Body of pancreas (tissue), 4 donors: Measurements from ENCODE around the gene NDUFB8. TPM values are rescaled to one million over a fixed set of nuclear protein-coding genes. Genes with fewer than 3 reads are reported as not detected.

Source experiments
- ATAC-seq: fragments of 150-250 bp; one replicate; pipeline ENCODE4 v1.9.1; 2016
- DNase-seq, 4 donors: peaks; one replicate each; pipeline ENCODE4 v3.0.0-alpha.2; 2019
- H3K27ac ChIP-seq, 4 donors: fragments of 200-600 bp; sonication (generic); 1 replicate in 3 of 4; 2 replicates in 1 of 4; pipeline versions ENCODE4 v1.5.1 to v1.6.1; 2016 to 2019; ENCODE audit warnings: mild to moderate bottlenecking in 1 of 4, mixed read lengths in 1 of 4, moderate library complexity in 1 of 4
- H3K27me3 ChIP-seq, 2 donors: fragments of 200-600 bp; sonication (generic); one replicate each; pipeline ENCODE4 v1.6.0; 2016; ENCODE audit warnings: mild to moderate bottlenecking in 1 of 2
- H3K36me3 ChIP-seq, 2 donors: fragments of 200-600 bp; sonication (generic); replicated peaks in 1 of 2; 2 replicates each; pipeline ENCODE4 v1.5.1; 2016; ENCODE audit warnings: low read depth in 2 of 2; ENCODE audit not compliant: insufficient read depth in 1 of 2
- H3K4me1 ChIP-seq: fragments of 200-600 bp; sonication (generic); one replicate; pipeline ENCODE4 v1.6.0; 2016
- H3K4me3 ChIP-seq, 2 donors: fragments of 200-600 bp; sonication (generic); 1 replicate in 1 of 2; 2 replicates in 1 of 2; pipeline ENCODE4 v1.5.1; 2016 to 2019
- H3K9me3 ChIP-seq, 3 donors: fragments of 200-600 bp; sonication (generic); 1 replicate in 2 of 3; 2 replicates in 1 of 3; pipeline ENCODE4 v1.5.1; 2016
- CTCF ChIP-seq, 7 experiments: fragments of 450-650 bp in 4 of 7; fragments of 200-600 bp in 3 of 7; sonication (generic) in 3 of 7; IDR thresholded peaks; one replicate each; pipeline ENCODE4 v1.5.1; 2016 to 2019; ENCODE audit warnings: antibody characterized with exemption in 7 of 7
- POLR2A ChIP-seq, 3 donors: fragments of 450-650 bp; IDR thresholded peaks; one replicate each; pipeline ENCODE4 v1.6.1; 2016; ENCODE audit warnings: antibody characterized with exemption in 3 of 3, mild to moderate bottlenecking in 2 of 3
- WGBS, 2 donors: methylation state at CpG; one replicate each; pipeline ENCODE4 v1.1.5; 2017; 5-methylcytosine and 5-hydroxymethylcytosine counted together
- intact Hi-C: fragments of 100-400 bp; cut with DNase I; formaldehyde crosslinking; loops from one replicate; pipeline ENCODE4 v1.15.1; 2023
- total RNA-seq, 2 donors: library from RNA; depleted of rRNA; stranded (reverse); fragments of >200 nt; gene quantifications; one replicate each; pipeline ENCODE4 v1.1.0, GENCODE V29; 2016

The NDUFB8 gene
- total RNA-seq, 2 donors from 2014 or later: 77.8 to 84.1 TPM

- H3K4me3 ChIP-seq: no peak overlapping the region
- DNase-seq (no peak), ATAC-seq (no peak)
- no peaks in the 10 kb centered on the region for H3K4me1 ChIP-seq
- TF ChIP-seq CTCF (IDR thresholded peaks at IDR 0.05) (no peak), POLR2A (IDR thresholded peaks at IDR 0.05) (no peak)
- no peaks in the 10 kb centered on the region for H3K27me3 ChIP-seq
- H3K27ac ChIP-seq: no peak overlapping the region
- no peaks in the 10 kb centered on the region for H3K36me3 ChIP-seq
- no peaks in the 10 kb centered on the region for H3K9me3 ChIP-seq
- intact Hi-C loops: no loop called here
Measured at GRCh38 chr10:100501423-100501822, 28.2 kb downstream of the NDUFB8 start.

GRCh38 chr10:100498059-100498458 lies 31.6 kb downstream of the NDUFB8 start:
- no peak overlapping the region for H3K27ac ChIP-seq
- H3K9me3 ChIP-seq: no peaks in the 10 kb centered on the region
- 94 to 97% methylated on average over 4 of the region's 4 CpGs for WGBS, 2 donors
- no peaks in the 10 kb centered on the region for H3K4me1 ChIP-seq
- DNase-seq: no peak
- no peak for ATAC-seq
- H3K27me3 ChIP-seq: no peaks in the 10 kb centered on the region
- no peak overlapping the region for H3K4me3 ChIP-seq
- TF ChIP-seq CTCF (IDR thresholded peaks at IDR 0.05) (no peak), POLR2A (IDR thresholded peaks at IDR 0.05) (no peak)
- intact Hi-C loops: no loop called here
- peaks cover 0 to 1% of the 10 kb centered on the region in 2 donors for H3K36me3 ChIP-seq

GRCh38 chr10:100496567-100496966 lies 33.1 kb downstream of the NDUFB8 start:
- DNase-seq: no peak
- no peaks in the 10 kb centered on the region for H3K27me3 ChIP-seq
- no peaks in the 10 kb centered on the region for H3K4me1 ChIP-seq
- H3K27ac ChIP-seq: no peak overlapping the region
- 84 to 85% methylated on average over 2 of the region's 2 CpGs for WGBS, 2 donors
- no peak overlapping the region for H3K4me3 ChIP-seq
- no peaks in the 10 kb centered on the region for H3K9me3 ChIP-seq
- TF ChIP-seq CTCF (IDR thresholded peaks at IDR 0.05): no peak
- no peak for TF ChIP-seq POLR2A (IDR thresholded peaks at IDR 0.05)
- no peak for ATAC-seq
- H3K36me3 ChIP-seq: peaks cover 0 to 1% of the 10 kb centered on the region in 2 donors
- intact Hi-C loops: no loop called here

- no peaks in the 10 kb centered on the region for H3K36me3 ChIP-seq
- ATAC-seq: no peak
- H3K27ac ChIP-seq: no peak overlapping the region
- intact Hi-C loops: no loop called here
- no peaks in the 10 kb centered on the region for H3K4me1 ChIP-seq
- H3K9me3 ChIP-seq: no peaks in the 10 kb centered on the region
- 69 to 79% methylated on average over 2 of the region's 2 CpGs for WGBS, 2 donors
- DNase-seq: no peak
- no peaks in the 10 kb centered on the region for H3K27me3 ChIP-seq
- no peak overlapping the region for H3K4me3 ChIP-seq
- TF ChIP-seq CTCF (IDR thresholded peaks at IDR 0.05) (no peak), POLR2A (IDR thresholded peaks at IDR 0.05) (no peak)
Measured at GRCh38 chr10:100490531-100490930, 39.1 kb downstream of the NDUFB8 start.

GRCh38 chr10:100489396-100489795 lies 40.3 kb downstream of the NDUFB8 start:
- no peak for ATAC-seq
- no peaks in the 10 kb centered on the region for H3K36me3 ChIP-seq
- TF ChIP-seq POLR2A (IDR thresholded peaks at IDR 0.05) (no peak), CTCF (IDR thresholded peaks at IDR 0.05) (no peak)
- no peaks in the 10 kb centered on the region for H3K27me3 ChIP-seq
- H3K9me3 ChIP-seq: no peaks in the 10 kb centered on the region
- WGBS, 2 donors: 84 to 88% methylated on average over 5 of the region's 5 CpGs
- intact Hi-C loops: no loop called here
- H3K4me3 ChIP-seq: no peak overlapping the region
- DNase-seq: no peak
- H3K4me1 ChIP-seq: no peaks in the 10 kb centered on the region
- H3K27ac ChIP-seq: no peak overlapping the region
